GM12872 (cell line): Measurements from ENCODE around the gene MLLT1.

Experiments used
- TF ChIP-seq, protein P1 (sequence below): IDR thresholded peaks from 3 replicates; pipeline ENCODE4 v1.5.1; 2011; ENCODE audit warnings: low read depth, mild to moderate bottlenecking, low read length, moderate library complexity; ENCODE audit not compliant: insufficient read depth

The MLLT1 gene

DNA sequence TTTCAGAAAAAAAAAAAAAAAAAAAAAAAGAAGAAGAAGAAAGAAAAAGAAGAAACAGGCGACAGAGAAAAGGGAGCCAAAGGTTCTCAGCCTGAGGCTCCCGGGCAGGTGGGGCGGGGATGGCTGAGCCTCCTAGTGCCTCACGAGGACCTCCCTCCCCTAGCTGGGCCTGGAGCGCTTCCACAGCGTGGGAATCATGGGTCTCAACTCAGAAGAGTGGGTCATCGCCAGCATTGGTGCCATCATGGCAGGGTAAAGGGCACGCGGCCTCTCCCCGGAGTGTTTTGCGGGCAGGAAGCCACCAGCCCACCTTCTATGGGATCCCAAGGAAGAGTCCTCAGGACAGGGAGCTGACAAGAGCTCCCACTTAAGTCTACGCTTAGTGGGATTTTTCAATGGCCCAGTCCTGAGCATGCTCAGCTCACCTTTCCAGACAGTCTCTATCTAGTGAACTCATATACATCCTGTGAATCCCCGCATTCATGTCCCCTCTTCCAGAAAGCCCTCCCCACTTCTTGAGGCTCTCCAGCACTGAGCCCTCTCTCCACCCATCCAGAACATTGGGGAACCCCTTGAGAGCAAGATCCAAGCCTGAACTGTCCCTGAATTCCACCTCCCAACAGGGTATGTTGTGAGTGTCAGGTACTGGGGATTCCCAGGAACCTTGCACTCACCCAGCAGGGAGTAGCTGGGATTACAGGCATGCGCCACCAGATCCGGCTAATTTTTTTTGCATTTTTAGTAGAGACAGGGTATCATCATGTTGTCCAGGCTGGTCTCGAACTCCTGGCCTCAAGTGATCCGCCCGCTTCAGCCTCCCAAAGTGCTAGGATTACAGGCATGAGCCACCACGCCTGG lies 74.7 kb downstream of the MLLT1 start:
- TF ChIP-seq, protein P1, sequence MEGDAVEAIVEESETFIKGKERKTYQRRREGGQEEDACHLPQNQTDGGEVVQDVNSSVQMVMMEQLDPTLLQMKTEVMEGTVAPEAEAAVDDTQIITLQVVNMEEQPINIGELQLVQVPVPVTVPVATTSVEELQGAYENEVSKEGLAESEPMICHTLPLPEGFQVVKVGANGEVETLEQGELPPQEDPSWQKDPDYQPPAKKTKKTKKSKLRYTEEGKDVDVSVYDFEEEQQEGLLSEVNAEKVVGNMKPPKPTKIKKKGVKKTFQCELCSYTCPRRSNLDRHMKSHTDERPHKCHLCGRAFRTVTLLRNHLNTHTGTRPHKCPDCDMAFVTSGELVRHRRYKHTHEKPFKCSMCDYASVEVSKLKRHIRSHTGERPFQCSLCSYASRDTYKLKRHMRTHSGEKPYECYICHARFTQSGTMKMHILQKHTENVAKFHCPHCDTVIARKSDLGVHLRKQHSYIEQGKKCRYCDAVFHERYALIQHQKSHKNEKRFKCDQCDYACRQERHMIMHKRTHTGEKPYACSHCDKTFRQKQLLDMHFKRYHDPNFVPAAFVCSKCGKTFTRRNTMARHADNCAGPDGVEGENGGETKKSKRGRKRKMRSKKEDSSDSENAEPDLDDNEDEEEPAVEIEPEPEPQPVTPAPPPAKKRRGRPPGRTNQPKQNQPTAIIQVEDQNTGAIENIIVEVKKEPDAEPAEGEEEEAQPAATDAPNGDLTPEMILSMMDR: no peak

DNA sequence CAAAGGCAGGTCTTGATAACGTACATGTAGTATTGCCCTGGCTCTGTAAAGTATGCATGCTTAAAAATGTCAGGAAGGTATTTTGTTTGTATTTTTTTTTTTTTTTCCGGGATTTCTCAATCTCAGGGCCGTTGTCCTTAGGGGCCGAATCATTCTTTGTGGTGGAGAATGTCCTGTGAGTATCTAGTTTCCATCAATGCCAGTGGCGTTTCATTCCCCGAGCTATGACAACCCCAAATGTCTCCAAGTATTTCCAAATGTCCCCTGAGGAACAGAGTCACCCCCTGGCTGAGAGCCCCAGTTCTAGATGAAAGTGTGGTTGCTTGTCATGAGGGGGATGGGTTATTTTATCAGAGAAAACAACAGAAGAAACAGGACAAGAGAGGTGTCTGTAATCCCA lies 75.6 kb downstream of the MLLT1 start:
- TF ChIP-seq, protein P1: no peak

DNA sequence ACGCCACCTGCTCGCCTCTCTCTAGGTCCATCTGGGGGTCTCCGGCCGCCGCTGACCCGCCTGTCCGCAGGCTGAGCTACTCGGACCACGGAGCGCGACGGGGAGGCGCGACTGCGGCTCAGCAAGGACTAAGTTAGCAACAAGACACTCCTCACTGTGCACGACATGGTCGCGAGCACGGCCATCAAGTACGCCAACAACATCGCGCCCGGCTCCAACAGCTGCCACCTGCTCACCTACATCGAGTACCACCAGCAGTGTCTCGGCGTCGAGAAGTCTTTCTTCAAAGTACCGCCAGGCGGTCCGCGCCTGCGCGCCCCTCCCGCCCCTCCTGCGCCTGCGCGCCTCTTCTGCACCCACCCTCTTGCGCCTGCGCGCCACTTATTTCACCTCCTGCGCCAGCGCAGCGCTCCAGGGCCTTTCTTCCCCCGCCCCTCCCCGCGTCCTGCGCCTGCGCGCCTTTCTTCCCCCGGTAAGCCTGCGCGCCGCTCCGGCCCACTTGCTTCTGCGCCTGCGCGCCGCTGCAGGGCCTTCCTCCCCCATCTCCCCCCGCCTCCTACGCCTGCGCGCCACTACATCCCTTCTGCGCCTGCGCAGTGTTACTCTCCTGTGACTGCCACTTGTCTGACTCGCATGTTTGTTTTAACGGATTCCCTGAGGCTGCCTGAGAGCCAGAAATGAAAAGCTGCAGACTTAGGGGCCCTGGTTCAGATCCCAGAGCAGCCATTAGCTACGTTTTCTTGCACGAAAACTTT lies 80.4 kb downstream of the MLLT1 start:
- TF ChIP-seq, protein P1: peak; percentile 38; the same call in 1 of the 3 replicates

DNA sequence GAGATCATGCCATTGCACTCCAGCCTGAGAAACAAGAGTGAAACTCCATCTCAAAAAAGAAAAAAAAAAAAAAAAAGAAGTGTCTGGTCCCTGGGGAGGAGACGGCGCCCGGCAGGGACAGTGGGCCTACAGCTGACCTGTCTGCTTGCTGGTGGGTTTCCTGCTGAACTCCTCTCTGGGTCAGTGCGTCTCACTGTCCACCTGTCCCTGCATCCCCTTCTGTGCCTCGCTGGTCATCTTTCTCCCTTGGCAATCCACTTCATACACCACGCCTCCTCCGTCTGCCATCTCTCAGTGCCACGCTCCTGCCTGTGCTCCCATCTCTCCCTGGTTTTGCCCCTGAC lies 80.9 kb downstream of the MLLT1 start:
- TF ChIP-seq, protein P1: no peak

DNA sequence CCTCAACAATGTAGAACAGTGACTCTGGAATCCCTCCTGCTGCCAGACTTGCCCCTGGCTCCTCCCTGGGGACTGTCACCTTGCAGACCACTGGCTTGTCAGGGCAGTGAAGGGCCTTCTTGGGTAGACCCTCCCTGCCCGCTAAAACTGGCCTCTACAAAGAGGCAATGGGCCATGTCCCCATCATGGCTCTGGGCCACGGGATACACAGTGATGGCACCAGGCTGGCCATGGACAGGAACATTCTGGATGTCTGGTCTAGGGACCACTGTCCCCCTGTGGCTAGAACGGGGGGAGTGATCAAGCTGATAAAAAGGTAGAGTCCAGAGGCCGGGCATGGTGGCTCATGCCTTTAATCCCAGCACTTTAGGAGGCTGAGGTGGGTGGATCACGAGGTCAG lies 83.4 kb downstream of the MLLT1 start:
- TF ChIP-seq, protein P1: no peak

DNA sequence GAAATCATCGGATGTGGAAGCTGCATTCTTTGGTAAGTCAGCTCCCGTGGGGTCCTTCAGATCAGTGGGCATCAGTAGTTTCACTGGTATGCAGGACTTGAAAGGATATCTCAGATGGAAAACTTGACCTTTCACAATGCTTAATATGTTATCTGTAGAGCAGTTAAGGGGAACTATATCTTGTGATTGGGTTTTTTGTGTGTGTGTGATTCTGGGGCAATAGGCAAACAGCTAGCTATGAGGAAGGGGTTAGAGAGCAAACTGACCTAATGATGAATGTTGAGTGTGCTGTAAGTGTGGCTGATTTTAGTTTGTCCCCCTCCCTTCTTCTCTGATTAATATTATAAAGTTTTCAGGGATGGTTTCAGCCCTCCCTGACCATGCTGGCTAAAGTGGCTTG lies 91.0 kb downstream of the MLLT1 start:
- TF ChIP-seq, protein P1: no peak

DNA sequence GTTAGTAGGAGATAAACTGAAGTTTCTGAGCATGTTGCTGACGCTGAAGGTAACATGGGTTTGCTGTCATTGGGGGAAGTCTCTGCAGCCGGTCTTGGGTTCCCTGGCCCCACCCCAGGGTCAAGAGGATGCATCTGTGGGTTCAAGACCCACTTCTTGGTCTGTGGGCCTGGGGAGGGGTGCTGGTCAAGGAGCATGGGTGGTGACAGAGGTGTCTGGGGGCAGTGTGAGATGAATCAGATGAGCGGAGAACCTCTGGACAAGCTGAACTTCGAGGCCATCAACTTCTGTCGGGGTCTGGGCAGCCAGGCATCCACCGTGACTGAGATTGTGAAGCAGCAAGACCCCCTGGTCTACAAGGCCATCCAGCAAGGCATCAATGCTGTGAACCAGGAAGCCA lies 92.4 kb downstream of the MLLT1 start:
- TF ChIP-seq, protein P1: no peak
